SH-SY5Y (cell line): ENCODE results near the gene CD209.

Source experiments
- GATA2 ChIP-seq: IDR thresholded peaks from 2 replicates; pipeline ENCODE4 v1.6.1; 2011; ENCODE audit warnings: mild to moderate bottlenecking, low read depth, low read length
- GATA3 ChIP-seq: IDR thresholded peaks from 2 replicates; pipeline ENCODE4 v1.6.1; 2011; ENCODE audit warnings: low read depth, mild to moderate bottlenecking, low read length, moderate library complexity

GRCh38 chr19:7751157-7751783 lies 3.9 kb upstream of the CD209 start:
- TF ChIP-seq GATA2 (no peak), GATA3 (no peak)
